Pancreas (tissue), 10 donors: ENCODE results near the gene PPP1R1C. TPM values are rescaled to one million over a fixed set of nuclear protein-coding genes. Genes with fewer than 3 reads are reported as not detected.

ENCODE experiments used
- ATAC-seq, 4 donors: fragments of 200-7000 bp; cut with Tn5 transposase; one replicate each; pipeline versions ENCODE4 v1.8.0 to v1.9.1; 2020; ENCODE audit warnings: mild to moderate bottlenecking in 4 of 4, moderate library complexity in 4 of 4
- DNase-seq, 6 donors: peaks; one replicate each; pipeline ENCODE4 v3.0.0-alpha.2; 2020
- FAIRE-seq: peaks from 2 replicates; lab custom pipeline; 2012; peaks lifted over from hg19 to GRCh38; lab: Jason Lieb, UNC
- H3K27ac ChIP-seq, 4 donors: fragments of 200-600 bp; sonication (generic); 1 replicate in 3 of 4; 2 replicates in 1 of 4; pipeline versions ENCODE4 v1.5.0 to v1.8.0; 2020
- H3K27me3 ChIP-seq, 4 donors: fragments of 200-600 bp; one replicate each; pipeline ENCODE4 v1.8.0; 2021
- H3K36me3 ChIP-seq, 3 donors: fragments of 200-600 bp; sonication (generic) in 1 of 3; one replicate each; pipeline versions ENCODE4 v1.5.0 to v1.8.0; 2020 to 2021
- H3K4me1 ChIP-seq, 3 donors: fragments of 200-600 bp; one replicate each; pipeline ENCODE4 v1.8.0; 2021
- H3K4me3 ChIP-seq, 4 donors: fragments of 200-600 bp; sonication (generic) in 2 of 4; one replicate each; pipeline versions ENCODE4 v1.5.0 to v1.8.0; 2020 to 2021
- H3K9me3 ChIP-seq, 4 donors: fragments of 200-600 bp; one replicate each; pipeline ENCODE4 v1.8.0; 2021
- CTCF ChIP-seq, 4 donors: fragments of 200-600 bp; sonication (generic) in 3 of 4; IDR thresholded peaks; one replicate each; pipeline versions ENCODE4 v1.5.0 to v1.8.0; 2021; ENCODE audit warnings: antibody characterized with exemption in 4 of 4
- WGBS, 2 donors: extraction: QIAGEN DNeasy Blood & Tissue Kit; methylation state at CpG; one replicate each; pipeline ENCODE4 v1.1.7; 2013; 5-methylcytosine and 5-hydroxymethylcytosine counted together
- intact Hi-C, 3 donors: fragments of 100-400 bp; cut with DNase I; formaldehyde crosslinking; loops; one replicate each; pipeline versions ENCODE4 v1.11.1 to v1.14.2; 2022
- polyA plus RNA-seq, 2 donors: library from polyadenylated mRNA; stranded (reverse); fragments of 200-250 nt; gene quantifications; one replicate each; pipeline ENCODE4 v1.2.3, GENCODE V29; 2013
- total RNA-seq, 6 donors: library from RNA; stranded (reverse); fragmentation: NEBNext Ultra II Directional in 4 of 6; extraction: Animal tissue kit (Norgen Biotek cat#: 25700) in 4 of 6; gene quantifications; one replicate each; pipeline versions ENCODE4 v1.2.1 to v1.2.4, GENCODE V29; 2021 to 2023
- donor health status: healthy with polysubstance abuse.
- donor health status: DM: no; HTN: no; CAD: no; lungs with moderate emphysema.
- donor health status: DM: no; HTN: no; CAD: no.
- donor health status: control.
- donor health status: control.
- donor health status: Bipolar disorder and iron deficiency.
- donor health status: DM: yes; HTN: yes; CAD: no.
- donor health status: DM: no; HTN: no; CAD: no.
- donor health status: DM: no; HTN: no; CAD: no.
- donor health status: DM: yes; HTN: yes; CAD: no.

PPP1R1C gene
- total and polyA plus RNA-seq, 8 donors: 0.20 to 2.4 (median 0.73) TPM

GRCh38 chr2:182113334-182113733 lies 127.7 kb downstream of the PPP1R1C start:
- Histone ChIP-seq H3K27me3 (no peaks in the 10 kb centered on the region), H3K27ac (no peak overlapping the region), H3K4me1 (no peaks in the 10 kb centered on the region), H3K9me3 (no peaks in the 10 kb centered on the region), H3K36me3 (no peaks in the 10 kb centered on the region), H3K4me3 (no peak overlapping the region)
- FAIRE-seq: no peak
- no peak for ATAC-seq
- WGBS, 2 donors: 78% methylated on average over 3 of the region's 3 CpGs
- intact Hi-C loops: no loop called here
- TF ChIP-seq CTCF (IDR thresholded peaks at IDR 0.05): no peak
- no peak for DNase-seq

- TF ChIP-seq CTCF (IDR thresholded peaks at IDR 0.05): no peak
- H3K27me3 ChIP-seq: no peaks in the 10 kb centered on the region
- no peak for ATAC-seq
- H3K4me1 ChIP-seq: no peaks in the 10 kb centered on the region
- no peak for FAIRE-seq
- H3K4me3 ChIP-seq: no peak overlapping the region
- intact Hi-C loops: no loop called here
- H3K36me3 ChIP-seq: no peaks in the 10 kb centered on the region
- no peak overlapping the region for H3K27ac ChIP-seq
- DNase-seq: no peak
- no peaks in the 10 kb centered on the region for H3K9me3 ChIP-seq
These were observed 129.6 kb downstream of the PPP1R1C start for GRCh38 chr2:182115258-182115657.

GRCh38 chr2:182116774-182117173 lies 131.1 kb downstream of the PPP1R1C start:
- intact Hi-C loops: no loop called here
- Histone ChIP-seq H3K4me1 (no peaks in the 10 kb centered on the region), H3K4me3 (no peak overlapping the region), H3K36me3 (no peaks in the 10 kb centered on the region), H3K27me3 (no peaks in the 10 kb centered on the region), H3K27ac (no peak overlapping the region), H3K9me3 (no peaks in the 10 kb centered on the region)
- ATAC-seq (no peak), FAIRE-seq (no peak), DNase-seq (no peak)
- 94 to 95% methylated on average over 2 of the region's 2 CpGs for WGBS, 2 donors
- no peak for TF ChIP-seq CTCF (IDR thresholded peaks at IDR 0.05)

- 95 to 100% methylated on average over 1 of the region's 1 CpG for WGBS, 2 donors
- Histone ChIP-seq H3K27me3 (no peaks in the 10 kb centered on the region), H3K9me3 (no peaks in the 10 kb centered on the region), H3K27ac (no peak overlapping the region), H3K4me3 (no peak overlapping the region), H3K4me1 (no peaks in the 10 kb centered on the region), H3K36me3 (no peaks in the 10 kb centered on the region)
- ATAC-seq (no peak), DNase-seq (no peak), FAIRE-seq (no peak)
- no peak for TF ChIP-seq CTCF (IDR thresholded peaks at IDR 0.05)
- intact Hi-C loops: no loop called here
These were observed 131.5 kb downstream of the PPP1R1C start for GRCh38 chr2:182117196-182117595.

- no peaks in the 10 kb centered on the region for H3K9me3 ChIP-seq
- intact Hi-C loops: no loop called here
- no peaks in the 10 kb centered on the region for H3K27me3 ChIP-seq
- H3K27ac ChIP-seq: no peak overlapping the region
- DNase-seq (no peak), ATAC-seq (no peak), FAIRE-seq (no peak)
- no peaks in the 10 kb centered on the region for H3K4me1 ChIP-seq
- WGBS, 2 donors: 24 to 26% methylated on average over 3 of the region's 3 CpGs
- H3K4me3 ChIP-seq: no peak overlapping the region
- H3K36me3 ChIP-seq: no peaks in the 10 kb centered on the region
- no peak for TF ChIP-seq CTCF (IDR thresholded peaks at IDR 0.05)
These were observed 143.4 kb downstream of the PPP1R1C start for GRCh38 chr2:182128821-182129707.
